H1 (cell line): ENCODE measurements around the gene ZNF500. TPM values are rescaled to one million over a fixed set of nuclear protein-coding genes. Genes with fewer than 3 reads are reported as not detected.

Experiments
- CTCF ChIA-PET: fragments of 300-600 bp; sonication (Branson Sonifier 250); formaldehyde crosslinking; loops from one replicate; lab custom pipeline; 2021; ENCODE audit not compliant: partially characterized antibody; lab: Charles Lee
- POLR2A ChIA-PET: fragments of 300-600 bp; sonication (Branson Sonifier 250); formaldehyde crosslinking; loops from one replicate; lab custom pipeline; 2021; ENCODE audit warnings: inconsistent platforms; ENCODE audit not compliant: partially characterized antibody; lab: Charles Lee
- DNase-seq, 2 experiments: peaks; one replicate each; pipeline versions ENCODE4 v3.0.0 to v3.0.0-alpha.2; 2010 to 2022; ENCODE audit warnings: low spot score in 2 of 2, low read depth in 1 of 2, mixed read lengths in 1 of 2
- FAIRE-seq: peaks from 2 replicates; lab custom pipeline; 2011; peaks lifted over from hg19 to GRCh38; lab: Jason Lieb, UNC
- H2AFZ ChIP-seq: 2 replicates; pipeline ENCODE4 v1.8.1; 2012; ENCODE audit warnings: low read length, inconsistent platforms
- H2AK5ac ChIP-seq: 2 replicates; pipeline ENCODE4 v1.6.1; 2013; ENCODE audit warnings: low read depth, low read length
- H2BK120ac ChIP-seq: replicated peaks from 2 replicates; pipeline ENCODE3; 2013; ENCODE audit warnings: low read depth, low read length, inconsistent platforms
- H2BK12ac ChIP-seq: 2 replicates; pipeline ENCODE4 v1.6.1; 2013; ENCODE audit warnings: low read depth, low read length
- H2BK15ac ChIP-seq: 2 replicates; pipeline ENCODE4 v1.6.1; 2013; ENCODE audit warnings: low read length
- H2BK20ac ChIP-seq: 2 replicates; pipeline ENCODE4 v1.6.1; 2013; ENCODE audit warnings: low read length
- H2BK5ac ChIP-seq: 2 replicates; pipeline ENCODE4 v1.6.1; 2013; ENCODE audit warnings: low read depth, low read length
- H3K14ac ChIP-seq: 2 replicates; pipeline ENCODE4 v1.6.1; 2013; ENCODE audit warnings: inconsistent platforms; ENCODE audit not compliant: insufficient read length
- H3K18ac ChIP-seq: 2 replicates; pipeline ENCODE4 v1.6.1; 2013; ENCODE audit warnings: low read length; ENCODE audit errors: extremely low read depth
- H3K23ac ChIP-seq: 2 replicates; pipeline ENCODE4 v1.6.1; 2013; ENCODE audit warnings: inconsistent platforms; ENCODE audit not compliant: insufficient read length
- H3K23me2 ChIP-seq: 2 replicates; pipeline ENCODE4 v1.6.1; 2013; ENCODE audit warnings: low read depth, low read length
- H3K27ac ChIP-seq: 2 replicates; pipeline ENCODE4 v1.6.1; 2011; ENCODE audit warnings: low read depth, low read length, inconsistent platforms
- H3K27me3 ChIP-seq, 4 experiments: replicated peaks in 1 of 4; 1 replicate in 1 of 4; 2 replicates in 3 of 4; pipeline versions ENCODE4 v1.6.1 to v1.8.1; 2011 to 2013; ENCODE audit warnings: low read length in 3 of 4, mild to moderate bottlenecking in 3 of 4, inconsistent platforms in 2 of 4, mixed read lengths in 2 of 4, moderate library complexity in 1 of 4; ENCODE audit not compliant: control insufficient read depth in 3 of 4, insufficient read depth in 3 of 4; ENCODE audit errors: extremely low read depth in 1 of 4
- H3K36me3 ChIP-seq, 4 experiments: 2 replicates each; pipeline versions ENCODE4 v1.6.1 to v1.8.1; 2011 to 2013; ENCODE audit warnings: mild to moderate bottlenecking in 4 of 4, low read length in 3 of 4, moderate library complexity in 2 of 4, control low read depth in 1 of 4, inconsistent platforms in 1 of 4; ENCODE audit not compliant: insufficient read depth in 4 of 4, control insufficient read depth in 2 of 4
- H3K4ac ChIP-seq: replicated peaks from 2 replicates; pipeline ENCODE3; 2013; ENCODE audit warnings: low read length, low read depth, mixed read lengths, inconsistent platforms; ENCODE audit not compliant: insufficient read length
- H3K4me1 ChIP-seq, 4 experiments: replicated peaks in 1 of 4; 1 replicate in 1 of 4; 2 replicates in 3 of 4; pipeline versions ENCODE4 v1.6.1 to v1.8.1; 2011 to 2013; ENCODE audit warnings: low read length in 3 of 4, inconsistent platforms in 2 of 4, mixed read lengths in 1 of 4; ENCODE audit not compliant: insufficient read depth in 4 of 4, control insufficient read depth in 3 of 4
- H3K4me2 ChIP-seq, 2 experiments: 2 replicates each; pipeline versions ENCODE4 v1.6.1 to v1.8.1; 2011 to 2013; ENCODE audit warnings: low read depth in 2 of 2, low read length in 2 of 2, control low read depth in 1 of 2, inconsistent platforms in 1 of 2, mild to moderate bottlenecking in 1 of 2; ENCODE audit not compliant: insufficient read depth in 1 of 2
- H3K4me3 ChIP-seq, 4 experiments: fragments of 200-600, 300-600 bp in 1 of 4; sonication (generic), shearing (Covaris generic), sonication (Bioruptor Twin) in 1 of 4; 2 replicates each; pipeline versions ENCODE4 v1.5.1 to v1.8.1; 2011 to 2016; ENCODE audit warnings: low read length in 4 of 4, low read depth in 3 of 4, control low read depth in 2 of 4, inconsistent platforms in 2 of 4, mild to moderate bottlenecking in 2 of 4, mixed read lengths in 1 of 4, moderate library complexity in 1 of 4; ENCODE audit not compliant: insufficient read depth in 2 of 4; ENCODE audit errors: extremely low read depth in 1 of 4
- H3K56ac ChIP-seq: replicated peaks from 2 replicates; pipeline ENCODE3; 2013; ENCODE audit warnings: low read depth, mild to moderate bottlenecking, mixed read lengths, low read length, inconsistent platforms; ENCODE audit not compliant: insufficient read length
- H3K79me1 ChIP-seq: 2 replicates; pipeline ENCODE4 v1.6.1; 2013; ENCODE audit warnings: low read depth, low read length, control low read depth
- H3K79me2 ChIP-seq, 2 experiments: 2 replicates each; pipeline versions ENCODE4 v1.6.1 to v1.8.1; 2012 to 2013; ENCODE audit warnings: low read length in 2 of 2, mild to moderate bottlenecking in 2 of 2, inconsistent platforms in 1 of 2; ENCODE audit not compliant: insufficient read depth in 2 of 2, control insufficient read depth in 1 of 2
- H3K9ac ChIP-seq, 4 experiments: replicated peaks in 1 of 4; 1 replicate in 1 of 4; 2 replicates in 3 of 4; pipeline versions ENCODE4 v1.6.1 to v1.8.1; 2011 to 2013; ENCODE audit warnings: low read depth in 3 of 4, low read length in 3 of 4, control low read depth in 2 of 4, mild to moderate bottlenecking in 2 of 4, moderate library complexity in 2 of 4, inconsistent platforms in 1 of 4; ENCODE audit errors: extremely low read depth in 1 of 4
- H3K9me3 ChIP-seq, 2 experiments: 2 replicates each; pipeline versions ENCODE4 v1.6.1 to v1.8.1; 2012 to 2013; ENCODE audit warnings: mild to moderate bottlenecking in 2 of 2, moderate library complexity in 2 of 2, control low read depth in 1 of 2, inconsistent platforms in 1 of 2, low read depth in 1 of 2, low read length in 1 of 2, mixed read lengths in 1 of 2; ENCODE audit not compliant: insufficient read depth in 2 of 2
- H4K20me1 ChIP-seq, 2 experiments: replicated peaks in 1 of 2; 2 replicates each; pipeline versions ENCODE3 to v1.8.1; 2011 to 2013; ENCODE audit warnings: inconsistent platforms in 2 of 2, low read length in 2 of 2, mild to moderate bottlenecking in 1 of 2; ENCODE audit not compliant: insufficient read depth in 2 of 2, control insufficient read depth in 1 of 2
- H4K5ac ChIP-seq: 2 replicates; pipeline ENCODE4 v1.6.1; 2013; ENCODE audit warnings: low read length, low read depth, mixed read lengths, inconsistent platforms; ENCODE audit not compliant: insufficient read length
- H4K8ac ChIP-seq: 2 replicates; pipeline ENCODE4 v1.8.0; 2013; ENCODE audit warnings: mild to moderate bottlenecking, moderate library complexity, low read length, inconsistent platforms; ENCODE audit not compliant: insufficient read depth; ENCODE audit errors: extremely low read depth
- H4K91ac ChIP-seq: replicated peaks from 2 replicates; pipeline ENCODE3; 2013; ENCODE audit warnings: low read length, mixed read lengths, inconsistent platforms; ENCODE audit not compliant: insufficient read length
- ATF2 ChIP-seq: IDR thresholded peaks from 2 replicates; pipeline ENCODE4 v1.6.1; 2012; ENCODE audit warnings: low read length, inconsistent platforms
- CBX8 ChIP-seq: fragments of 300-800, 300-1000 bp; sonication (generic); IDR thresholded peaks from 2 replicates; pipeline ENCODE4 v1.7.1; 2016; ENCODE audit warnings: low read depth, low read length, borderline replicate concordance
- E2F6 ChIP-seq: IDR thresholded peaks from 2 replicates; pipeline ENCODE4 v1.6.1; 2012; ENCODE audit warnings: inconsistent platforms
- GTF2F1 ChIP-seq: IDR thresholded peaks from 2 replicates; pipeline ENCODE4 v1.6.1; 2012; ENCODE audit warnings: low read depth, low read length, improper control_type of control experiment, borderline replicate concordance
- MAX ChIP-seq: IDR thresholded peaks from 2 replicates; pipeline ENCODE4 v1.6.1; 2012; ENCODE audit warnings: inconsistent platforms
- RAD21 ChIP-seq, 2 experiments: IDR thresholded peaks in 1 of 2; conservative IDR thresholded peaks in 1 of 2; 2 replicates each; pipeline ENCODE4 v1.6.1; 2011; ENCODE audit warnings: low read depth in 2 of 2, low read length in 2 of 2, improper control_type of control experiment in 1 of 2, inconsistent platforms in 1 of 2, mild to moderate bottlenecking in 1 of 2, moderate library complexity in 1 of 2
- SIX5 ChIP-seq: IDR thresholded peaks from 2 replicates; pipeline ENCODE4 v1.6.1; 2011; ENCODE audit warnings: mild to moderate bottlenecking, low read depth, low read length
- SRF ChIP-seq: IDR thresholded peaks from 2 replicates; pipeline ENCODE4 v1.6.1; 2011; ENCODE audit warnings: mild to moderate bottlenecking, low read depth, low read length, moderate library complexity
- TAF1 ChIP-seq: IDR thresholded peaks from 2 replicates; pipeline ENCODE4 v1.6.1; 2011; ENCODE audit warnings: mild to moderate bottlenecking, low read depth, low read length
- YY1 ChIP-seq: IDR thresholded peaks from 2 replicates; pipeline ENCODE4 v1.6.1; 2011; ENCODE audit warnings: low read depth, mild to moderate bottlenecking, low read length
- ZNF274 ChIP-seq: IDR thresholded peaks from 2 replicates; pipeline ENCODE4 v1.7.0; 2012; ENCODE audit warnings: low read length, borderline replicate concordance; ENCODE audit errors: extremely low read depth
- WGBS, 2 experiments: shearing (Covaris generic) in 1 of 2; methylation state at CpG; one replicate each; pipeline versions ENCODE4 v1.1.6 to v1.1.7; 2013 to 2015; ENCODE audit warnings: low lambda C conversion rate in 2 of 2, mixed read lengths in 2 of 2, inconsistent platforms in 1 of 2, low coverage in 1 of 2, missing lambda C conversion rate in 1 of 2; ENCODE audit not compliant: insufficient replicate concordance in 2 of 2, insufficient coverage in 1 of 2, insufficient read length in 1 of 2; ENCODE audit errors: extremely low coverage in 1 of 2, missing lambda C conversion rate in 1 of 2; 5-methylcytosine and 5-hydroxymethylcytosine counted together
- polyA plus RNA-seq, 7 experiments: library from polyadenylated mRNA; depleted of rRNA in 3 of 7; stranded (reverse) in 5 of 7; unstranded in 2 of 7; fragments of >200 nt in 5 of 7; fragments of 200-250 nt in 2 of 7; gene quantifications; 1 replicate in 5 of 7; 2 replicates in 1 of 7; 4 replicates in 1 of 7; pipeline versions ENCODE4 v1.2.1 to v1.2.3, GENCODE V29; 2011 to 2013; ENCODE audit warnings: missing spikeins in 2 of 7, mixed read lengths in 2 of 7
- total RNA-seq: library from RNA; stranded (reverse); fragmentation: NEBNext Ultra II Directional; extraction: Animal tissue kit (Norgen Biotek cat#: 25700); gene quantifications from 2 replicates; pipeline ENCODE4 v1.2.1, GENCODE V29; 2021

ZNF500 gene
- total and polyA plus RNA-seq, 2 of the 8 experiments (the other 6 are each of a cell fraction or from before 2014, with no cell fraction given): 10.3 to 10.4 TPM

- Histone ChIP-seq H3K23me2 (no peaks in the 10 kb centered on the region), H2AFZ (no peak overlapping the region), H3K79me1 (no peaks in the 10 kb centered on the region), H2AK5ac (no peak overlapping the region), H3K4me3 (no peak overlapping the region), H2BK15ac (no peak overlapping the region), H2BK20ac (no peak overlapping the region), H3K9me3 (no peaks in the 10 kb centered on the region), H3K9ac (no peak overlapping the region), H4K5ac (no peak overlapping the region), H3K14ac (no peak overlapping the region), H3K79me2 (peaks cover 0 to 11% of the 10 kb centered on the region in 2 experiments; a peak in 2 of 4 replicates), H3K18ac (no peak overlapping the region), H3K4me2 (no peak overlapping the region), H4K8ac (no peak overlapping the region), H3K27me3 (no peaks in the 10 kb centered on the region), H2BK12ac (no peak overlapping the region), H2BK120ac (no peak overlapping the region), H3K56ac (no peak overlapping the region), H3K23ac (no peak overlapping the region), H3K4ac (no peak overlapping the region), H2BK5ac (no peak overlapping the region), H3K27ac (no peak overlapping the region; the same call in 1 of the 2 replicates), H3K36me3 (peaks cover 11 to 45% (median 19%) of the 10 kb centered on the region in 4 experiments; a peak in 7 of 8 replicates), H4K91ac (no peak overlapping the region), H4K20me1 (peaks cover 0 to 10% of the 10 kb centered on the region in 2 experiments), H3K4me1 (no peaks in the 10 kb centered on the region)
- DNase-seq (no peak), FAIRE-seq (no peak)
- POLR2A ChIA-PET: interaction anchor here (1.1 to 1.2 kb wide), 2 partner anchors 32 to 34 kb away, joined by 3 read pairs; no protein-coding TSS in a partner anchor
- 95% methylated on average over 18 of the region's 18 CpGs; no CpG with 5 or more reads in 1 of the 2 experiments for WGBS, 2 experiments
- CTCF ChIA-PET: interaction anchor here (1.2 to 1.6 kb wide), 2 partner anchors 14 to 44 kb away, joined by 3 read pairs; no protein-coding TSS in a partner anchor
- TF ChIP-seq TAF1 (no peak), RAD21 (IDR thresholded peaks at IDR 0.05 in 1 of 2, conservative IDR thresholded peaks at IDR 0.05 in 1 of 2; ENCODE audit: low read depth in 2 of 2, low read length in 2 of 2) (no peak), MAX (no peak), SRF (no peak), GTF2F1 (no peak), ZNF274 (no peak), YY1 (no peak), CBX8 (no peak), SIX5 (no peak), E2F6 (no peak), ATF2 (no peak)
These were observed 40.3 kb downstream of the ZNF500 start for GRCh38 chr16:4726616-4727015.
